Memory B cell (primary cell): ENCODE measurements around the gene TNFAIP2.
A peak's percentile ranks its signal among the peaks of the same experiment; 100 is the strongest.
"Not testable (repeated sequence)": the region's sequence is repeated elsewhere in the genome, so short reads cannot be mapped to it uniquely, and the experiment has no call there.

ENCODE experiments used
- ATAC-seq: fragments of 150-1000 bp; cut with Tn5 transposase; 2 replicates; pipeline ENCODE4 v1.10.0; 2021; ENCODE audit warnings: low read depth, mild to moderate bottlenecking, moderate library complexity
- DNase-seq, 2 donors: peaks; one replicate each; pipeline ENCODE4 v3.0.0; 2022; ENCODE audit warnings: low spot score in 2 of 2
- H3K27ac Mint-ChIP-seq: one replicate; pipeline ENCODE4 v1.8.0; 2022; ENCODE audit warnings: mild to moderate bottlenecking, moderate library complexity, mixed read lengths
- H3K27me3 Mint-ChIP-seq: one replicate; pipeline ENCODE4 v1.8.0; 2022; ENCODE audit warnings: mixed read lengths
- H3K36me3 Mint-ChIP-seq: one replicate; pipeline ENCODE4 v1.8.0; 2022; ENCODE audit warnings: mild to moderate bottlenecking, mixed read lengths
- H3K4me1 Mint-ChIP-seq: one replicate; pipeline ENCODE4 v1.8.0; 2022; ENCODE audit warnings: mixed read lengths
- H3K4me3 Mint-ChIP-seq: one replicate; pipeline ENCODE4 v1.8.0; 2022; ENCODE audit warnings: mild to moderate bottlenecking, moderate library complexity, mixed read lengths
- H3K9me3 Mint-ChIP-seq: one replicate; pipeline ENCODE4 v1.8.0; 2022; ENCODE audit warnings: mixed read lengths

The TNFAIP2 gene

DNA sequence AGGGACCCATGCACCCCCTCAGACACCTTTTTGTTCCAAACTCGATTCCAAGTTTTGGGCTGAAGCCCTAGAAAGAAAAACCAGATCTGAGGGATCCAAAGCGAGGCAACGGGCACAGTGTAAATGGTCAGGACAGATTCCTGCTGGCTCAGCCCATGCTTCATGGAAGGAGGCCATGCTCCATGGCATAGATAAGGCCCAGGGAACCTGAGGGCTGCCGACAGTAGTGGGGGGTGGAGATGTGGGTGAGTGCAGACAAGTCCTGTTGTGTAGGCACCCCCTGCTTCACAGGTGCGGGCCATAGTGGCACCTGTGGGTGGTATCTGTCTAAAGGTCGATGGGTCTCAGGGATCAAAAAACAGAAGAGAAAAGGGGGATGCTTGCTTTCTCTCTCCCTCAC lies 42.1 kb downstream of the TNFAIP2 start:
- peaks cover 24% of the 10 kb centered on the region for H3K27me3 Mint-ChIP-seq
- DNase-seq (no peak), ATAC-seq (no peak)
- no peaks in the 10 kb centered on the region for H3K36me3 Mint-ChIP-seq
- H3K4me3 Mint-ChIP-seq = no peak overlapping the region
- H3K27ac Mint-ChIP-seq = no peak overlapping the region
- H3K9me3 Mint-ChIP-seq = peaks cover 4% of the 10 kb centered on the region
- H3K4me1 Mint-ChIP-seq = peaks cover 2% of the 10 kb centered on the region

DNA sequence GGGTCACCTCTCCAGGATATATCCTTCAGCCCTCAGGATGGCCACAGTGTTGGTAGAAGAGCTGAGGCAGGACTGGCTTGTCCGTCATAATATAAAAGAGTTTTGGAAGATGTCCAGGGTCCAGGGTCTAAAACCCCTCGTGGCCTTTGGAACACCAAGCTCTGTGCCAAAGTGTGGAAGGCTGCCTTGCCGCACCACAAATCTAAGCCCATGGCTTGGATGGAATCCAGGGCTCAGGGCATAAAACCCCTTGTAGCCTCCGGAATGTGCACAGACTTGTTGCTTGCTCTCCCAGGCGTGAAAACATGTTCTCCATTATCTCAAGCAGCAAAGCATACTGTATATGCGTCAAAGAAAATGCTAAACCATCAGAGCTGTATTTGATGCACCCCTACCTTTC lies 46.7 kb downstream of the TNFAIP2 start:
- Mint-ChIP-seq H3K27ac (no peak overlapping the region), H3K36me3 (peaks cover 3% of the 10 kb centered on the region), H3K4me1 (no peaks in the 10 kb centered on the region), H3K4me3 (no peak overlapping the region), H3K27me3 (peaks cover 13% of the 10 kb centered on the region), H3K9me3 (peaks cover 13% of the 10 kb centered on the region)
- DNase-seq = no peak
- no peak for ATAC-seq

DNA sequence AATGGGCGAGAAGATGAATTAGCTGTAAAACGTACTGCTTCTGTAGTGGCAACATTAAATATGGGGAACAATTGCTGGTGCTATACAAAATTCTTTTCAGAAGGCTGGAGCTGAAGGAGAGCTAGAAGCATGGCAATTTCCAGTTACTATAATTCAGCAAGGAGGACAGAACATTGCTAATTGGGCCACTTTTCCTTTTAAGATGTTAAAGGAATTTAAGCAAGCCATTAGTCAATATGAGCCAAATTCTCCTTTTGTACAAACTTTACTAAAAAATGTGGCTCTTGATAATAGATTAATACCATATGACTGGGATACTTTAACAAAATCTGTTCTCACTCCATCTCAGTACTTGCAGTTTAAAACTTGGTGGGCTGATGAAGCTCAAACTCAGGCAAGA lies 47.9 kb downstream of the TNFAIP2 start:
- H3K4me1 Mint-ChIP-seq, H3K36me3 Mint-ChIP-seq, H3K4me3 Mint-ChIP-seq, ATAC-seq, H3K27ac Mint-ChIP-seq, DNase-seq: not testable (repeated sequence)
- H3K9me3 Mint-ChIP-seq = peaks cover 17% of the 10 kb centered on the region
- H3K27me3 Mint-ChIP-seq = peaks cover 12% of the 10 kb centered on the region

DNA sequence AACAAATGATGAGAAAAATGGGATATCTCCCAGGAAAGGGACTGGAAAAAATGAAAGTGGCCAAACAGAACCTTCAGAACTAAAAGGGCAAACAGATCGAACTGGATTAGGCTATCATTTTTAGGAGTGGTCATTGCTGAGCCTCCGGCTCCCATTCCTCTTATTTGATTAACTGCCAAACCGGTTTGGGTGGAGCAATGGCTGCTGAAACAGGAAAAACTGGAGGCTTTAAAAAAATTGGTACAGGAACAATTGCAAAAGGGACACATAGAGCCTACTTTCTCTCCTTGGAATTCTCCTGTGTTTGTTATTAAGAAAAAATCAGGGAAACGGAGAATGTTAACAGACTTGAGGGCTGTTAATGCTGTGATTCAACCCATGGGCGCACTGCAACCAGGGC lies 49.7 kb downstream of the TNFAIP2 start:
- no peak overlapping the region for H3K27ac Mint-ChIP-seq
- H3K4me3 Mint-ChIP-seq = no peak overlapping the region
- DNase-seq (no peak), ATAC-seq (no peak)
- H3K4me1 Mint-ChIP-seq = no peaks in the 10 kb centered on the region
- H3K9me3 Mint-ChIP-seq = peaks cover 17% of the 10 kb centered on the region
- H3K27me3 Mint-ChIP-seq = peaks cover 10% of the 10 kb centered on the region
- peaks cover 5% of the 10 kb centered on the region for H3K36me3 Mint-ChIP-seq

DNA sequence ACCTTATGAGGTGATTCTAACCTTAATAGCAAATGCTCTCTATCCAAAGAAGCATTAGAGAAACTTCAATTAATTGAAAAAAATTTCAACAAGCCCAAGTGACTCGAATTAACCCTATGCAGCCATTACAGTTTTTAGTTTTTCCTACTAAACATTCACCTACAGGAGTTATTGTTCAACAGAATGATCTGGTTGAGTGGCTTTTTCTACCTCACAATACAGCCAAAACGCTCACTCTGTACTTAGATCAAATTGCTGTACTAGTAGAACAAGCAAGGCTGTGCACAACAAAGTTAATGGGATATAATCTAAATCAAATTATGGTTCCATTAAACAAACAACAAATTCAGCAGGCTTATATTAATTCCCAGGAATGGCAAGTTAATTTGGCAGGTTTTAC lies 50.6 kb downstream of the TNFAIP2 start:
- not testable (repeated sequence) for ATAC-seq

DNA sequence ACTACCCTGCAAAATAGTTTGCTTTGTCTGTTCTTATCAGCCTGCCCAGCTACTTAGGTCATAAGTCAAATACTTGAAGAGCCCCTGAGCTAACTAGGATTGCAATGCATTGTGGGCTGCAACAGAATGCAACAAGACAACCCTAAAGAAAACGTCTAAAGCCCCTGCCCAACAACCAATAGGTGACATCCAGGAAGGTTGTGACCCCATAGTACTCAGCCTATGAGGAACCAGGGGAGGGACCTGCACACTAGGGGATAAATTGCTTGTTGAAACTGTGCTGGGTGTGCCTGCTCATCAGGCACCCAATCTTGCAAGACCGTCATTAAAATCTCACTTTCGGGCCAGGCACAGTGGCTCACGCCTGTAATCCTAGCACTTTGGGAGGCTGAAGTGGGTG lies 52.9 kb downstream of the TNFAIP2 start:
- not testable (repeated sequence) for DNase-seq, H3K9me3 Mint-ChIP-seq, H3K27me3 Mint-ChIP-seq, H3K27ac Mint-ChIP-seq, ATAC-seq, H3K4me3 Mint-ChIP-seq, H3K4me1 Mint-ChIP-seq, H3K36me3 Mint-ChIP-seq

More for the DNA sequence above, 50.6 kb downstream of the TNFAIP2 start:
- H3K36me3 Mint-ChIP-seq, H3K27me3 Mint-ChIP-seq, H3K4me3 Mint-ChIP-seq, H3K27ac Mint-ChIP-seq, H3K4me1 Mint-ChIP-seq, DNase-seq: not testable (repeated sequence)
- H3K9me3 Mint-ChIP-seq = peaks cover 17% of the 10 kb centered on the region

DNA sequence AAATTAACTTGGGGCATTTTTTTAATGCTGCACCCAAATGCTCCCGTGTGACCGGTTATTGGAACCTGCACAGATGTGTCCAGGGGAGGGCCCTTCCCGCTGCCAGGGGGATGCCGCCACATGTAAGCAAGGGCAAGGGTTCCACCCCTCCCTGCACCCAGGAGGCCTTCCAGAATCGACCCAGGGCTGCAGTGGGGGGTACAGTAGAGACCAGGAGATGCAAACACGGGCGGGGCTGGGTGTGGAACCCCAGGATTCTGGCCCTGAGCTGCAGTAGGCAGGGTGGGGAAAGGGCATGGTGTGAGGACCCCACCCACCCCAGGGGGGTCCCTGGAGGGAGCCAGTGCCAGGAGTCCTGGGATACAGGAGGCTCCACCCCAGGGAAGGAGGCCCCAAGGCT lies 54.1 kb downstream of the TNFAIP2 start:
- no peak overlapping the region for H3K4me3 Mint-ChIP-seq
- no peak overlapping the region for H3K27ac Mint-ChIP-seq
- H3K36me3 Mint-ChIP-seq = peaks cover 2% of the 10 kb centered on the region
- H3K27me3 Mint-ChIP-seq = peaks cover 3% of the 10 kb centered on the region
- peaks cover 10% of the 10 kb centered on the region for H3K9me3 Mint-ChIP-seq
- no peak for DNase-seq
- H3K4me1 Mint-ChIP-seq = no peaks in the 10 kb centered on the region
- ATAC-seq = no peak

DNA sequence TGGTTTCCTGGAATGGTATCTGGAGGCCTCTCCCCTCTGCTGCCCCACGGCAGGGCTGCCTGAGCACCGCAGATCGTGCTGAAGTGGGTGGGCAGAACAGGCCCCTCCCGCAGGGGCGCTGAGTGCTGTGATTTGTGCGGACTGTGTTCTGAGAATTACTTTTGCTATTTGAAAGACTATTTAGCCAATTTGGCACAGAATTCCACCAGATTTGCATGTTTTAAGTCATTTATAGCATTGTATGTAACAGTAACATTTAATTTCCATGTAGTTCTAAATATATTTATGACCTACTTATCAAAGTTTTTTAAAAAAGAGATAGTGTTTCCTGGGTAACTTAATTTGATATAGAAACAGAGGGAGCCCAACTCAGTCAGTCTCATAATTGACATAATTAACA lies 55.3 kb downstream of the TNFAIP2 start:
- peaks cover 7% of the 10 kb centered on the region for H3K9me3 Mint-ChIP-seq
- peaks cover 2% of the 10 kb centered on the region for H3K36me3 Mint-ChIP-seq
- H3K4me1 Mint-ChIP-seq = no peaks in the 10 kb centered on the region
- no peak overlapping the region for H3K27ac Mint-ChIP-seq
- H3K27me3 Mint-ChIP-seq = peaks cover 4% of the 10 kb centered on the region
- DNase-seq (no peak), ATAC-seq (no peak)
- H3K4me3 Mint-ChIP-seq = no peak overlapping the region

DNA sequence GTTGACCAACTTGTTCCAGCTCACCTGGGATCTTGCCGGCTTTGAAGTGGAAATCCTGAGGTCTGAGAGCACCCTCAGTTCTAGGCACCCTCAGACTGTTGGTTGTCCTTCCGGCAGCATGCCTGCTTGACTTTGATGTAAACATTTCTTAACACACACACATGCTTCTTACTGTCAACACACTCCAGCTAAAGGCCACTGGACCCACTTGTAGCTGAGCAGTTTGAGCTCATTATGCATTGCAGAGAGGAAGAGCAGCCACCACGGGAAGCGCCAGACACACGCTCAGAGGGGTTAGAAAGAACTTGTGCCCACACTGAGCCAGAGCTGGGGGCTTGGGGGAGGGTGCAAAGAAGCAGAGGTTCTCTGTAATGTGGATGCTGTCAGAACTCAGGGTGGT lies 55.8 kb downstream of the TNFAIP2 start:
- H3K27me3 Mint-ChIP-seq = peaks cover 7% of the 10 kb centered on the region
- DNase-seq (no peak), ATAC-seq (no peak)
- no peak overlapping the region for H3K4me3 Mint-ChIP-seq
- H3K9me3 Mint-ChIP-seq = peaks cover 7% of the 10 kb centered on the region
- no peak overlapping the region for H3K27ac Mint-ChIP-seq
- peaks cover 2% of the 10 kb centered on the region for H3K36me3 Mint-ChIP-seq
- H3K4me1 Mint-ChIP-seq = no peaks in the 10 kb centered on the region

DNA sequence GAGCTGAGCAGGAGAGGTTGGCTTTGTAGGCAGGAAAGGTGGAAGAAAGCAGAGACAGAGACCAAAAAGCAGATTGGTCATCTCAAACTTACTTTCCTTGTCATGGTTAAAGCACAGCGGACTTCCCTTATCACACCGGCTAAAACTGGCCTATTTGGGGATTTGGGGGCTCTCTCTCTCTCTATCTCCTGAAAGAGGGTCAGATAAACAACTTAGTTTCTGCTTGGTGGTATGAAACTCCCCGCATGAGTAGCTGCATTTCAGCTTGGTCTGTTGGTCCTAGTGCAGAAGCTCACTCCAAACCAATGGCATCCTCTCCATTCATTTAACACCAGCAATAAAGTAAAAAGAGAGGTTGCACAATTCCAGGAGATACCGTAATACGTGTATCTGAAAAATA lies 57.1 kb downstream of the TNFAIP2 start:
- Mint-ChIP-seq H3K9me3 (peaks cover under 1% of the 10 kb centered on the region), H3K4me3 (no peak overlapping the region), H3K4me1 (no peaks in the 10 kb centered on the region), H3K27ac (no peak overlapping the region), H3K36me3 (no peaks in the 10 kb centered on the region), H3K27me3 (peaks cover 11% of the 10 kb centered on the region)
- ATAC-seq (no peak), DNase-seq (no peak)

DNA sequence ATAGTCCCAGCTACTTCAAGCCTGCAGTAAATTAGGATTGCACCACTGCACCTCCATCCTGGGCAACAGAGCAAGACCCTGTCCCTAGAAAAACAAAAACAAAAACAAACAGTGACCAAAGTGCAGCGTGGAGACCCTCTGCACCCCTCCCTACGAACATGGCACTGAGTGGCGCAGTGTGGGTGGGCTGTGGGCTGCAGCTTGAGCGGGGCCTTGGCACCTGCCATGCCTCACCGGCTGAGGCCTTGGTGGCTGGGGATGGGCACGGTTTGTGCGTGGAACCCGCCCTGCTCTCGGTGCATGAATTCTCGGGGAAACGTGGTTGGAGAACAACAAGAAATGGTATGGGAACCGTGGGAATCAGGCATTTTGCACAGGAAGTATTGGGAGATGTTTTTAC lies 60.8 kb downstream of the TNFAIP2 start:
- Mint-ChIP-seq H3K36me3 (no peaks in the 10 kb centered on the region), H3K9me3 (no peaks in the 10 kb centered on the region), H3K27ac (no peak overlapping the region), H3K4me1 (peaks cover 3% of the 10 kb centered on the region), H3K27me3 (peaks cover 30% of the 10 kb centered on the region), H3K4me3 (no peak overlapping the region)
- no peak for DNase-seq
- no peak for ATAC-seq

DNA sequence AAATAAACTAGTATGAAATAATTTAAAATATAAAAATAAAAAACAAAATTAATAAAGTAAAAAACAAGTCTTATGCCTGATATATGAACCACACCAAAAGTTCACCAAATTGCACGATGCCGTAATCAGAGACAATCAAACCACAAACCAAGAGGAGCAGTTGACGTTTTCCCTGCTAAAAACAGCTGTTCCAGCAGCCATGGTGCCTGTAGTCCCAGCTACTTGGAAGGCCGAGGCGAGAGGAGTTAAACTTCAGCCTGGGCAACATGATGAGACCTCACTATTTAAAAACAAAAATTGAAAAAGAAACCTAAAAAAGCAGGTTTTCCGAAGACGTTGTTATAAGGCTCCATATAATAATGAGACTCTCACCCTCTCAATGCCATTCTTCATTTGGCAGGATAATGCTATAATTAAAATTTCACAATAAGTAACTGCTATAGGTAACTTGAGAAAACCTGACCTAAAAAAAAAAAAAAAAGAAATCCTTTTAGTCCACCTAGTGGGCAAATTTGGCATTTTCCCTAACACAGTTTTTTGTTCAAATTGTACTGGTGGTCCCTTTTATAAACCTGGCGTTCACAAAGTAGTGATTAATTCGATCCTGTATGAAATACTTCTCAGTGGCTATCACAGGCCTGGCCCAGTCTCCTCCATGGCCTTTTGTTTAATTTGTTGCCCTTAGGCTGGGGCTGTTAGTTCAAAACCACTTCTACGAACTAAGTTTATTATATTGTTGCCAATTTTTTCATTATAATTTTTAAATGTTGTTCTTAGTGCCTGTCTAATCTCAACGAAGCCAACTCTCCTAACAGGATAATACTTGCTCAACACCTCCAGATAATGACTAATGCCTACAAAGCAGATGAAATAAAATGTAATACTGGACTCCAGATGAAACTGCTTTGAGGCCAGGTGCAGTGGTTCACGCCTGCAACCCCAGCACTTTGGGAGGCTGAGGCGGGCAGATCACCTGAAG lies 62.1 kb downstream of the TNFAIP2 start:
- H3K27me3 Mint-ChIP-seq = peaks cover 36% of the 10 kb centered on the region
- ATAC-seq = no peak
- no peak overlapping the region for H3K4me3 Mint-ChIP-seq
- no peak overlapping the region for H3K27ac Mint-ChIP-seq
- no peaks in the 10 kb centered on the region for H3K36me3 Mint-ChIP-seq
- peaks cover 3% of the 10 kb centered on the region for H3K4me1 Mint-ChIP-seq
- no peaks in the 10 kb centered on the region for H3K9me3 Mint-ChIP-seq
- peak in 1 of 2 donors; percentile 38 for DNase-seq

DNA sequence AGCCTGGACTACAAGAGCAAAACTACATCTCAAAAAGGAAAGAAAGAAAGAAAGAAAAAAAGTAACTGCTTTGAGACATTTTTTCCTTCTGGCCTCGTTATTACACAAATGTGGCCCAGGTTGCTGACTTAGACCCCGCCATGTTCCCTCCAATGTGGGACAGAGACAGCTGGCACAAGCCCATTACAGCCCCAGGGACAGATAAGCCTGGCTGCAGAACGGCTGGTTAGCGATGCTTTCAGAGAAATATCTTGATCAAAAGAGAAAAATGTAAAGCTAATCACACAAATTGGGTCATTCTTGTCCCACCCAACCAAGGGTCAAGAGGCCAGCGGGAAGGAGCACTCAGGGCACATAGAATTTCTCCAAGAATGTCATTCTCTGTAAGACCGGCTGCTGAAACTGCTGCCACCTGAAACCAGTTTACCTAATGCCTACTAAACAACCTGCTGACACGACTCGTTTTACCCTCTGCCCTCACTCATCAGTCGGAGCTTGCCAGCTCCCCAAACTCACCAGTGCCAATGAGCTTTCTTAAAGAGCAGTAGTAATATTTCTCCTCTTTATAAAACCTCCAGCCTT lies 63.1 kb downstream of the TNFAIP2 start:
- no peak for ATAC-seq
- Mint-ChIP-seq H3K9me3 (no peaks in the 10 kb centered on the region), H3K27me3 (peaks cover 40% of the 10 kb centered on the region), H3K27ac (no peak overlapping the region), H3K36me3 (no peaks in the 10 kb centered on the region), H3K4me1 (peaks cover 3% of the 10 kb centered on the region), H3K4me3 (no peak overlapping the region)
- no peak for DNase-seq
